ENCODE measurements around the gene PTP4A2. TPM values are rescaled to one million over a fixed set of nuclear protein-coding genes. Genes with fewer than 3 reads are reported as not detected.
"Not testable (repeated sequence)": the region's sequence is repeated elsewhere in the genome, so short reads cannot be mapped to it uniquely, and the experiment has no call there.

The PTP4A2 gene
- total and polyA plus RNA-seq, 4 experiments from 2014 or later = 254 to 529 (median 339) TPM

- Mint-ChIP-seq H3K4me1 (peaks cover 33 to 54% (median 41%) of the 10 kb centered on the region in 4 donors), H3K9me3 (no peaks in the 10 kb centered on the region), H3K27me3 (no peaks in the 10 kb centered on the region), H3K4me3 (peak overlapping the region in 1 of 8 donors; percentile 13), H3K36me3 (no peaks in the 10 kb centered on the region), H3K27ac (peak overlapping the region in 2 of 7 donors; percentile 8 to 43)
- DNase-seq = no peak
- Histone ChIP-seq H3K27ac (ENCODE audit: low read depth, low read length) (no peak overlapping the region), H3K4me1 (ENCODE audit: insufficient read depth, low read length) (peaks cover 42% of the 10 kb centered on the region), H3K36me3 (ENCODE audit: insufficient read depth, low read length) (no peaks in the 10 kb centered on the region), H3K9me3 (ENCODE audit: control insufficient read depth in 1 of 2, low read length in 2 of 2) (no peaks in the 10 kb centered on the region), H3K27me3 (ENCODE audit: insufficient read depth, low read length) (no peaks in the 10 kb centered on the region), H3K4me3 (ENCODE audit: low read length in 2 of 2) (no peak overlapping the region)
- ChIA-PET POLR2A (ENCODE audit: partially characterized antibody) (interaction anchor here (17.0 kb wide), 1 partner anchor 12 kb away, joined by 545 read pairs; the partner anchor contains the start of gene PTP4A2), CTCF (ENCODE audit: partially characterized antibody) (interaction anchor here (1.8 to 10.6 kb wide), 3 partner anchors 9 to 13 kb away, joined by 6 to 174 read pairs (median 23); partner anchors contain the start of gene PTP4A2)
- intact Hi-C loops (cut with micrococcal nuclease) = no loop called here
These were observed 13.1 kb upstream of the PTP4A2 start for GRCh38 chr1:31951276-31951675.

GRCh38 chr1:31949862-31950261, 11.7 kb upstream of the PTP4A2 start:
- Histone ChIP-seq H3K9me3 (ENCODE audit: control insufficient read depth in 1 of 2, low read length in 2 of 2) (no peaks in the 10 kb centered on the region), H3K4me1 (ENCODE audit: insufficient read depth, low read length) (peaks cover 42% of the 10 kb centered on the region), H3K36me3 (ENCODE audit: insufficient read depth, low read length) (no peaks in the 10 kb centered on the region), H3K4me3 (ENCODE audit: low read length in 2 of 2) (no peak overlapping the region), H3K27ac (ENCODE audit: low read depth, low read length) (no peak overlapping the region), H3K27me3 (ENCODE audit: insufficient read depth, low read length) (no peaks in the 10 kb centered on the region)
- no peak for DNase-seq
- Mint-ChIP-seq H3K36me3 (no peaks in the 10 kb centered on the region), H3K27ac (no peak overlapping the region), H3K4me3 (no peak overlapping the region), H3K27me3 (no peaks in the 10 kb centered on the region), H3K9me3 (no peaks in the 10 kb centered on the region), H3K4me1 (peaks cover 26 to 53% (median 36%) of the 10 kb centered on the region in 4 donors)
- ChIA-PET POLR2A (ENCODE audit: partially characterized antibody) (interaction anchor here (17.0 kb wide), 1 partner anchor 10 kb away, joined by 545 read pairs; the partner anchor contains the start of gene PTP4A2), CTCF (ENCODE audit: partially characterized antibody) (interaction anchor here (1.0 to 10.6 kb wide), 3 partner anchors 8 to 134 kb away, joined by 3 to 174 read pairs (median 4); partner anchors contain the start of genes PTP4A2 and SPOCD1)
- intact Hi-C loops (cut with micrococcal nuclease) = no loop called here

- Mint-ChIP-seq H3K4me1 (peaks cover 25 to 59% (median 40%) of the 10 kb centered on the region in 4 donors), H3K4me3 (peak overlapping the region in 7 of 8 donors; percentile 36 to 88 (median 50)), H3K27ac (peak overlapping the region in 6 of 7 donors; percentile 57 to 98 (median 76))
- intact Hi-C loops (cut with micrococcal nuclease); H3K9me3 Mint-ChIP-seq; DNase-seq; H3K9me3 ChIP-seq (ENCODE audit: control insufficient read depth in 1 of 2, low read length in 2 of 2); H3K27ac ChIP-seq (ENCODE audit: low read depth, low read length); H3K27me3 ChIP-seq (ENCODE audit: insufficient read depth, low read length); H3K36me3 Mint-ChIP-seq; H3K36me3 ChIP-seq (ENCODE audit: insufficient read depth, low read length); H3K27me3 Mint-ChIP-seq; H3K4me3 ChIP-seq (ENCODE audit: low read length in 2 of 2): not testable (repeated sequence)
- CTCF ChIA-PET (ENCODE audit: partially characterized antibody) = interaction anchor here (3.4 to 10.5 kb wide), 3 partner anchors 8 to 19 kb away, joined by 17 to 208 read pairs (median 174); no protein-coding TSS in a partner anchor
- H3K4me1 ChIP-seq (ENCODE audit: insufficient read depth, low read length) = peaks cover 61% of the 10 kb centered on the region
- POLR2A ChIA-PET (ENCODE audit: partially characterized antibody) = interaction anchor here (1.2 to 14.9 kb wide), 8 partner anchors 11 to 449 kb away, joined by 7 to 545 read pairs (median 18); partner anchors contain the start of genes BSDC1, KHDRBS1 and TMEM39B
These were observed 7.5 kb upstream of the PTP4A2 start for GRCh38 chr1:31945677-31946076.

GRCh38 chr1:31944205-31945089, 6.3 kb upstream of the PTP4A2 start:
- H3K36me3 ChIP-seq (ENCODE audit: insufficient read depth, low read length) = no peaks in the 10 kb centered on the region
- no peaks in the 10 kb centered on the region for H3K9me3 ChIP-seq (ENCODE audit: control insufficient read depth in 1 of 2, low read length in 2 of 2)
- DNase-seq = peak; percentile 78 to 89 (median 81)
- Mint-ChIP-seq H3K4me1 (peaks cover 33 to 71% (median 50%) of the 10 kb centered on the region in 4 donors), H3K27me3 (no peaks in the 10 kb centered on the region), H3K9me3 (no peaks in the 10 kb centered on the region), H3K27ac (peak overlapping the region; percentile 91 to 98 (median 97)), H3K36me3 (peaks cover 0 to 4% of the 10 kb centered on the region in 2 donors), H3K4me3 (peak overlapping the region; percentile 82 to 95 (median 88))
- H3K27ac ChIP-seq (ENCODE audit: low read depth, low read length) = peak overlapping the region; percentile 80
- CTCF ChIA-PET (ENCODE audit: partially characterized antibody) = interaction anchor here (0.7 to 10.5 kb wide), 8 partner anchors 10 to 128 kb away, joined by 3 to 208 read pairs (median 8); partner anchors contain the start of gene SPOCD1
- peak overlapping the region; percentile 53 to 86 for H3K4me3 ChIP-seq (ENCODE audit: low read length in 2 of 2)
- intact Hi-C loops (cut with micrococcal nuclease) = loop anchor here (1.0 to 5.0 kb wide), 3 partner anchors 12 to 1187 kb away; partner anchors contain the start of genes KPNA6 and LAPTM5
- H3K27me3 ChIP-seq (ENCODE audit: insufficient read depth, low read length) = no peaks in the 10 kb centered on the region
- peaks cover 73% of the 10 kb centered on the region for H3K4me1 ChIP-seq (ENCODE audit: insufficient read depth, low read length)
- POLR2A ChIA-PET (ENCODE audit: partially characterized antibody) = interaction anchor here (0.7 to 14.9 kb wide), 28 partner anchors 10 to 1183 kb away, joined by 3 to 545 read pairs (median 6); partner anchors contain the start of genes BSDC1, CCDC28B, KHDRBS1 and SPOCD1

GRCh38 chr1:31943546-31944184, 5.5 kb upstream of the PTP4A2 start:
- H3K4me1 ChIP-seq (ENCODE audit: insufficient read depth, low read length) = peaks cover 81% of the 10 kb centered on the region
- peak overlapping the region; percentile 82 to 95 (median 88) for H3K4me3 Mint-ChIP-seq
- H3K27ac ChIP-seq (ENCODE audit: low read depth, low read length) = peak overlapping the region; percentile 80
- H3K4me3 ChIP-seq (ENCODE audit: low read length in 2 of 2) = peak overlapping the region; percentile 53 to 86
- H3K9me3 Mint-ChIP-seq = no peaks in the 10 kb centered on the region
- peak; percentile 62 to 72 (median 65) for DNase-seq
- H3K9me3 ChIP-seq (ENCODE audit: control insufficient read depth in 1 of 2, low read length in 2 of 2) = no peaks in the 10 kb centered on the region
- peak overlapping the region; percentile 91 to 98 (median 97) for H3K27ac Mint-ChIP-seq
- intact Hi-C loops (cut with micrococcal nuclease) = loop anchor here (1.0 to 5.0 kb wide), 3 partner anchors 13 to 1186 kb away; partner anchors contain the start of genes KPNA6 and LAPTM5
- peaks cover 37 to 79% (median 56%) of the 10 kb centered on the region in 4 donors for H3K4me1 Mint-ChIP-seq
- no peaks in the 10 kb centered on the region for H3K36me3 ChIP-seq (ENCODE audit: insufficient read depth, low read length)
- CTCF ChIA-PET (ENCODE audit: partially characterized antibody) = interaction anchor here (1.2 to 10.5 kb wide), 9 partner anchors 9 to 155 kb away, joined by 3 to 208 read pairs (median 7); partner anchors contain the start of gene SPOCD1
- H3K27me3 Mint-ChIP-seq = no peaks in the 10 kb centered on the region
- peaks cover 0 to 4% of the 10 kb centered on the region in 2 donors for H3K36me3 Mint-ChIP-seq
- no peaks in the 10 kb centered on the region for H3K27me3 ChIP-seq (ENCODE audit: insufficient read depth, low read length)
- POLR2A ChIA-PET (ENCODE audit: partially characterized antibody) = interaction anchor here (0.8 to 14.9 kb wide), 30 partner anchors 9 to 1184 kb away, joined by 3 to 545 read pairs (median 6); partner anchors contain the start of genes BSDC1, CCDC28B, KHDRBS1 and PEF1

GRCh38 chr1:31942061-31942460, 3.9 kb upstream of the PTP4A2 start:
- CTCF ChIA-PET (ENCODE audit: partially characterized antibody) = interaction anchor here (0.7 to 10.5 kb wide), 6 partner anchors 9 to 153 kb away, joined by 3 to 208 read pairs (median 6); no protein-coding TSS in a partner anchor
- intact Hi-C loops (cut with micrococcal nuclease) = loop anchor here (5.0 kb wide), 2 partner anchors 165 to 1185 kb away; partner anchors contain the start of genes KPNA6 and LAPTM5
- not testable (repeated sequence) for H3K36me3 ChIP-seq (ENCODE audit: insufficient read depth, low read length); H3K27me3 Mint-ChIP-seq; H3K9me3 Mint-ChIP-seq; DNase-seq; H3K9me3 ChIP-seq (ENCODE audit: control insufficient read depth in 1 of 2, low read length in 2 of 2); H3K27me3 ChIP-seq (ENCODE audit: insufficient read depth, low read length); H3K4me3 ChIP-seq (ENCODE audit: low read length in 2 of 2)
- H3K27ac ChIP-seq (ENCODE audit: low read depth, low read length) = peak overlapping the region; percentile 2
- Mint-ChIP-seq H3K36me3 (peaks cover 3 to 10% of the 10 kb centered on the region in 2 donors), H3K27ac (peak overlapping the region; percentile 77 to 98 (median 89)), H3K4me3 (peak overlapping the region in 7 of 8 donors; percentile 37 to 92 (median 63)), H3K4me1 (peaks cover 38 to 87% (median 57%) of the 10 kb centered on the region in 4 donors)
- POLR2A ChIA-PET (ENCODE audit: partially characterized antibody) = interaction anchor here (0.9 to 14.9 kb wide), 8 partner anchors 12 to 179 kb away, joined by 3 to 545 read pairs (median 8); partner anchors contain the start of gene TMEM39B
- peaks cover 84% of the 10 kb centered on the region for H3K4me1 ChIP-seq (ENCODE audit: insufficient read depth, low read length)
